Natural killer cell treated with Interleukin-12 subunit alpha and Interleukin-12 subunit beta and Interleukin-15 and Interleukin-18, amount 100 ng/mL, for 72 hours (primary cell): ENCODE data around the gene GPA33. TPM values are rescaled to one million over a fixed set of nuclear protein-coding genes. Genes with fewer than 3 reads are reported as not detected.

Source experiments
- ATAC-seq, 2 donors: fragments of 150-1000 bp; cut with Tn5 transposase in 1 of 2; sonication (Bioruptor Pico), chemical (Tn5 transposase) in 1 of 2; 2 replicates each; pipeline ENCODE4 v1.10.0; 2021
- DNase-seq: peaks from one replicate; pipeline ENCODE4 v3.0.0; 2022; ENCODE audit warnings: low spot score
- H3K27ac Mint-ChIP-seq, 2 donors: 1 replicate in 1 of 2; 2 replicates in 1 of 2; pipeline ENCODE4 v1.8.0; 2022; ENCODE audit warnings: mixed read lengths in 2 of 2, mild to moderate bottlenecking in 1 of 2, moderate library complexity in 1 of 2
- H3K27me3 Mint-ChIP-seq, 2 donors: 1 replicate in 1 of 2; 2 replicates in 1 of 2; pipeline ENCODE4 v1.8.0; 2022; ENCODE audit warnings: mixed read lengths in 2 of 2
- H3K36me3 Mint-ChIP-seq: one replicate; pipeline ENCODE4 v1.8.0; 2022; ENCODE audit warnings: mixed read lengths
- H3K4me1 Mint-ChIP-seq, 2 donors: 1 replicate in 1 of 2; 2 replicates in 1 of 2; pipeline ENCODE4 v1.8.0; 2022; ENCODE audit warnings: low read depth in 2 of 2, mixed read lengths in 2 of 2, mild to moderate bottlenecking in 1 of 2
- H3K4me3 Mint-ChIP-seq: one replicate; pipeline ENCODE4 v1.8.0; 2022; ENCODE audit warnings: mixed read lengths
- H3K9me3 Mint-ChIP-seq: 2 replicates; pipeline ENCODE4 v1.8.0; 2022; ENCODE audit warnings: mixed read lengths
- total RNA-seq, 2 donors: library from RNA; stranded (reverse); gene quantifications; one replicate each; pipeline ENCODE4 v1.2.3, GENCODE V29; 2022

GPA33 gene
- total RNA-seq, 2 donors from 2014 or later: not detected

GRCh38 chr1:167109125-167109524, 18.9 kb upstream of the GPA33 start:
- DNase-seq (no peak), ATAC-seq (no peak)
- Mint-ChIP-seq H3K36me3 (peaks cover 8% of the 10 kb centered on the region), H3K27ac (no peak overlapping the region), H3K4me1 (peaks cover 38 to 39% of the 10 kb centered on the region in 2 donors), H3K4me3 (no peak overlapping the region), H3K27me3 (peaks cover 0 to 4% of the 10 kb centered on the region in 2 donors), H3K9me3 (peaks cover 7% of the 10 kb centered on the region)

GRCh38 chr1:167107456-167107855, 17.3 kb upstream of the GPA33 start:
- no peak overlapping the region for H3K27ac Mint-ChIP-seq
- peaks cover 41 to 45% of the 10 kb centered on the region in 2 donors for H3K4me1 Mint-ChIP-seq
- H3K27me3 Mint-ChIP-seq: peaks cover 0 to 4% of the 10 kb centered on the region in 2 donors
- H3K9me3 Mint-ChIP-seq: peaks cover 7% of the 10 kb centered on the region
- peaks cover 8% of the 10 kb centered on the region for H3K36me3 Mint-ChIP-seq
- ATAC-seq (no peak), DNase-seq (no peak)
- H3K4me3 Mint-ChIP-seq: no peak overlapping the region

GRCh38 chr1:167106119-167106461, 15.9 kb upstream of the GPA33 start:
- H3K27me3 Mint-ChIP-seq: peaks cover 0 to 4% of the 10 kb centered on the region in 2 donors
- no peak for ATAC-seq
- no peak for DNase-seq
- H3K4me3 Mint-ChIP-seq: no peak overlapping the region
- H3K36me3 Mint-ChIP-seq: peaks cover 8% of the 10 kb centered on the region
- peak overlapping the region in 1 of 2 donors; percentile 37 for H3K27ac Mint-ChIP-seq
- peaks cover 41 to 45% of the 10 kb centered on the region in 2 donors for H3K4me1 Mint-ChIP-seq
- peaks cover 7% of the 10 kb centered on the region for H3K9me3 Mint-ChIP-seq

- Mint-ChIP-seq H3K4me1 (peaks cover 36 to 42% of the 10 kb centered on the region in 2 donors), H3K27ac (peak overlapping the region; percentile 4 to 37), H3K4me3 (peak overlapping the region; percentile 70)
These were observed 15.3 kb upstream of the GPA33 start for GRCh38 chr1:167105271-167106118.

GRCh38 chr1:167104256-167104633, 14.1 kb upstream of the GPA33 start:
- Mint-ChIP-seq H3K4me3 (peak overlapping the region; percentile 65), H3K9me3 (no peaks in the 10 kb centered on the region), H3K4me1 (peaks cover 28 to 30% of the 10 kb centered on the region in 2 donors), H3K27me3 (peaks cover 0 to 4% of the 10 kb centered on the region in 2 donors), H3K27ac (peak overlapping the region; percentile 26 to 89), H3K36me3 (no peaks in the 10 kb centered on the region)
- peak in 1 of 2 donors; percentile 62 for ATAC-seq
- no peak for DNase-seq

More at GRCh38 chr1:167105271-167106118, 15.3 kb upstream of the GPA33 start:
- Mint-ChIP-seq H3K36me3 (peaks cover 7% of the 10 kb centered on the region), H3K9me3 (peaks cover 4% of the 10 kb centered on the region), H3K27me3 (peaks cover 0 to 4% of the 10 kb centered on the region in 2 donors)
- DNase-seq (no peak), ATAC-seq (no peak)

GRCh38 chr1:167102906-167103573, 12.9 kb upstream of the GPA33 start:
- no peaks in the 10 kb centered on the region for H3K9me3 Mint-ChIP-seq
- DNase-seq (no peak), ATAC-seq (no peak)
- H3K27me3 Mint-ChIP-seq: peaks cover 0 to 10% of the 10 kb centered on the region in 2 donors
- H3K27ac Mint-ChIP-seq: peak overlapping the region; percentile 26 to 89
- H3K4me3 Mint-ChIP-seq: no peak overlapping the region
- H3K4me1 Mint-ChIP-seq: peaks cover 22% of the 10 kb centered on the region in 2 donors
- H3K36me3 Mint-ChIP-seq: no peaks in the 10 kb centered on the region

- no peaks in the 10 kb centered on the region for H3K36me3 Mint-ChIP-seq
- ATAC-seq (no peak), DNase-seq (no peak)
- no peaks in the 10 kb centered on the region for H3K9me3 Mint-ChIP-seq
- no peak overlapping the region for H3K4me3 Mint-ChIP-seq
- H3K4me1 Mint-ChIP-seq: peaks cover 22% of the 10 kb centered on the region in 2 donors
- peaks cover 0 to 10% of the 10 kb centered on the region in 2 donors for H3K27me3 Mint-ChIP-seq
- no peak overlapping the region for H3K27ac Mint-ChIP-seq
These were observed 11.6 kb upstream of the GPA33 start for GRCh38 chr1:167101754-167102153.

GRCh38 chr1:167100730-167101129, 10.6 kb upstream of the GPA33 start:
- Mint-ChIP-seq H3K4me1 (peaks cover 19 to 21% of the 10 kb centered on the region in 2 donors), H3K4me3 (no peak overlapping the region), H3K27me3 (peaks cover 0 to 10% of the 10 kb centered on the region in 2 donors), H3K27ac (no peak overlapping the region), H3K36me3 (no peaks in the 10 kb centered on the region), H3K9me3 (no peaks in the 10 kb centered on the region)
- ATAC-seq (no peak), DNase-seq (no peak)

GRCh38 chr1:167099851-167100250, 9.7 kb upstream of the GPA33 start:
- no peak overlapping the region for H3K27ac Mint-ChIP-seq
- DNase-seq: no peak
- H3K9me3 Mint-ChIP-seq: no peaks in the 10 kb centered on the region
- H3K4me1 Mint-ChIP-seq: peaks cover 10 to 16% of the 10 kb centered on the region in 2 donors
- no peak for ATAC-seq
- H3K27me3 Mint-ChIP-seq: peaks cover 0 to 10% of the 10 kb centered on the region in 2 donors
- no peak overlapping the region for H3K4me3 Mint-ChIP-seq
- H3K36me3 Mint-ChIP-seq: no peaks in the 10 kb centered on the region

GRCh38 chr1:167095368-167095767, 5.2 kb upstream of the GPA33 start:
- H3K4me3 Mint-ChIP-seq: no peak overlapping the region
- no peak for DNase-seq
- H3K9me3 Mint-ChIP-seq: no peaks in the 10 kb centered on the region
- no peaks in the 10 kb centered on the region for H3K36me3 Mint-ChIP-seq
- H3K27me3 Mint-ChIP-seq: peaks cover 0 to 10% of the 10 kb centered on the region in 2 donors
- ATAC-seq: no peak
- no peak overlapping the region for H3K27ac Mint-ChIP-seq
- peaks cover 6 to 10% of the 10 kb centered on the region in 2 donors for H3K4me1 Mint-ChIP-seq

- DNase-seq (no peak), ATAC-seq (no peak)
- H3K27me3 Mint-ChIP-seq: peaks cover 0 to 10% of the 10 kb centered on the region in 2 donors
- H3K27ac Mint-ChIP-seq: no peak overlapping the region
- H3K4me3 Mint-ChIP-seq: no peak overlapping the region
- H3K4me1 Mint-ChIP-seq: peaks cover 11 to 13% of the 10 kb centered on the region in 2 donors
- H3K9me3 Mint-ChIP-seq: no peaks in the 10 kb centered on the region
- no peaks in the 10 kb centered on the region for H3K36me3 Mint-ChIP-seq
These were observed 4.5 kb upstream of the GPA33 start for GRCh38 chr1:167094690-167095089.

- H3K27ac Mint-ChIP-seq: peak within 1 kb of the TSS in 1 of 2 donors; percentile 47
- ATAC-seq (no peak), DNase-seq (no peak)
- no peaks in the 10 kb centered on the region for H3K36me3 Mint-ChIP-seq
- H3K27me3 Mint-ChIP-seq: peaks cover 0 to 4% of the 10 kb centered on the region in 2 donors
- no peaks in the 10 kb centered on the region for H3K9me3 Mint-ChIP-seq
- no peak within 1 kb of the TSS for H3K4me3 Mint-ChIP-seq
- peaks cover 17 to 18% of the 10 kb centered on the region in 2 donors for H3K4me1 Mint-ChIP-seq
These were observed 3.8 kb upstream of the GPA33 start, which contains the start of gene STYXL2 for GRCh38 chr1:167093846-167094516. TSS of gene STYXL2 (plus strand) at chr1:167094075. CDS start at chr1:167094850, 775 bp downstream.

GRCh38 chr1:167092653-167093052, 2.5 kb upstream of the GPA33 start:
- Mint-ChIP-seq H3K36me3 (no peaks in the 10 kb centered on the region), H3K4me3 (no peak overlapping the region), H3K9me3 (no peaks in the 10 kb centered on the region), H3K4me1 (peaks cover 17 to 18% of the 10 kb centered on the region in 2 donors), H3K27ac (peak overlapping the region in 1 of 2 donors; percentile 2), H3K27me3 (no peaks in the 10 kb centered on the region)
- ATAC-seq (no peak), DNase-seq (no peak)
